Breast epithelium (tissue), 3 donors: Measurements from ENCODE around the gene DMRTB1.

Experiments
- CTCF ChIP-seq, 3 donors: fragments of 450-650 bp; IDR thresholded peaks; one replicate each; pipeline ENCODE4 v1.5.1; 2016 to 2017; ENCODE audit warnings: antibody characterized with exemption in 3 of 3, mild to moderate bottlenecking in 3 of 3, moderate library complexity in 3 of 3
- POLR2A ChIP-seq: fragments of 450-650 bp; IDR thresholded peaks from one replicate; pipeline ENCODE4 v1.6.1; 2016; ENCODE audit warnings: antibody characterized with exemption, mild to moderate bottlenecking, moderate library complexity
- POLR2AphosphoS5 ChIP-seq, 3 donors: sonication (generic); formaldehyde crosslinking; IDR thresholded peaks; one replicate each; pipeline ENCODE4 v1.6.1; 2017; ENCODE audit warnings: antibody characterized with exemption in 3 of 3

GRCh38 chr1:53410100-53410541, 49.1 kb upstream of the DMRTB1 start:
- no peak for TF ChIP-seq POLR2A
- TF ChIP-seq CTCF (IDR thresholded peaks at IDR 0.05) = no peak
- no peak for TF ChIP-seq POLR2AphosphoS5 (IDR thresholded peaks at IDR 0.05)
